HG03565 (cell line): Measurements from ENCODE around the gene ST6GALNAC3.

Experiments used
- ATAC-seq: cut with Tn5 transposase; IDR thresholded peaks from one replicate; pipeline ENCODE4 v1.9.1; 2021; ENCODE audit warnings: mild to moderate bottlenecking, moderate library complexity; ENCODE audit not compliant: unreplicated experiment

The ST6GALNAC3 gene

GRCh38 chr1:76140227-76140626, 65.7 kb downstream of the ST6GALNAC3 start:
- ATAC-seq = no peak

GRCh38 chr1:76141929-76142328, 67.4 kb downstream of the ST6GALNAC3 start:
- no peak for ATAC-seq

GRCh38 chr1:76142771-76143540, 68.4 kb downstream of the ST6GALNAC3 start:
- ATAC-seq = no peak

GRCh38 chr1:76144247-76144646, 69.7 kb downstream of the ST6GALNAC3 start:
- ATAC-seq = no peak

- no peak for ATAC-seq
Observed at GRCh38 chr1:76145332-76145731, 70.8 kb downstream of the ST6GALNAC3 start.

- no peak for ATAC-seq
Observed at GRCh38 chr1:76146184-76146583, 71.6 kb downstream of the ST6GALNAC3 start.

GRCh38 chr1:76147917-76148316, 73.4 kb downstream of the ST6GALNAC3 start:
- ATAC-seq = no peak

- ATAC-seq = no peak
Observed at GRCh38 chr1:76148460-76148859, 73.9 kb downstream of the ST6GALNAC3 start.

GRCh38 chr1:76153841-76154205, 79.3 kb downstream of the ST6GALNAC3 start:
- ATAC-seq = no peak

- ATAC-seq = peak; percentile 95
Observed at GRCh38 chr1:76154206-76154956, 79.8 kb downstream of the ST6GALNAC3 start.

GRCh38 chr1:76156987-76157386, 82.4 kb downstream of the ST6GALNAC3 start:
- no peak for ATAC-seq

- ATAC-seq = no peak
Observed at GRCh38 chr1:76158126-76158525, 83.6 kb downstream of the ST6GALNAC3 start.

- ATAC-seq = no peak
Observed at GRCh38 chr1:76160225-76160624, 85.7 kb downstream of the ST6GALNAC3 start.

GRCh38 chr1:76161451-76161850, 86.9 kb downstream of the ST6GALNAC3 start:
- ATAC-seq = no peak

- no peak for ATAC-seq
Observed at GRCh38 chr1:76162254-76162653, 87.7 kb downstream of the ST6GALNAC3 start.

GRCh38 chr1:76164165-76164564, 89.6 kb downstream of the ST6GALNAC3 start:
- no peak for ATAC-seq

- no peak for ATAC-seq
Observed at GRCh38 chr1:76170084-76170483, 95.5 kb downstream of the ST6GALNAC3 start.

GRCh38 chr1:76170513-76170912, 96.0 kb downstream of the ST6GALNAC3 start:
- ATAC-seq = no peak

- no peak for ATAC-seq
Observed at GRCh38 chr1:76176000-76176399, 101.5 kb downstream of the ST6GALNAC3 start.

GRCh38 chr1:76177615-76178014, 103.1 kb downstream of the ST6GALNAC3 start:
- ATAC-seq = no peak

- no peak for ATAC-seq
Observed at GRCh38 chr1:76179219-76179698, 104.7 kb downstream of the ST6GALNAC3 start.

GRCh38 chr1:76185207-76185606, 110.7 kb downstream of the ST6GALNAC3 start:
- no peak for ATAC-seq
